Activated CD4-positive, alpha-beta T cell treated with anti-CD3 and anti-CD28 coated beads for 1 hour (primary cell): ENCODE data around the gene SCFD2.
"Not testable (repeated sequence)": the region's sequence is repeated elsewhere in the genome, so short reads cannot be mapped to it uniquely, and the experiment has no call there.

Source experiments
- DNase-seq: peaks from one replicate; pipeline ENCODE4 v3.0.0-alpha.2; 2020

SCFD2 gene

DNA sequence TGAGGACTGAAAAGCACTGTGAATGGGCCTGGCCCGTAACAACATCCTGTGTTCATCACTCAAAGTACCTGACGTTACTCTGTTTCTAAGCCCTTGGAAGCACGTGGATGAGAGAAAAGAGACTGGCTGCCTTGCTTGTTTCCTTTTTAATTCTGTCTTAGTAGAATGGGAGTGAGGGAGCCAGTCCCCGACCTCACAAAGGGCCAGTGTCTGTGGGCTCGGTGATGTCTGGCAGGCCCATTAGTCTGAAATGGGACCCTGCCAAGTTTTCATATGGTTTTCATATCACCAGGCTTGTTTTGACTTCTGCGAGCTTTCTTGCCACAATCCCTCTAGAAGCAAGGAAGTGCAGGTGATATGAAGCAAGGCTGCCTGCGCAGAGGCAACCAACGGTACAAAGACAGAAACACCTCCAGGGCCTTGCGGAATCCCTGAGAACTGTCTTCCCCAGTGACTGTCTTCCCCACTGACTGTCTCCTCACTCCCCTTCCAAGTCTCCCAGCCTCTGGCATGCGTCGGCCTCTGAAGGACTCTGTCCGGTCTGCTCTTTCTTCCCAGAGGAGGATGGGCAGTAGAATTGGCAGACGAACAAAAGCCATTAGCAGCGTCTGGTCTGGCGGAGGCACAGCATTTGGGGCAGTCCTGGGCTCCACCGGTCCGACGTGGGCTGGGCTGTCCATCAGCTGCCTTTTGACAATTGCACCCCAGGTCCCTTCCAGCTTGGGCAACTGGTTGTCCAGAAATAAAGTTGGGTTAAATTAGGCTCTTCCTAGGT is 524.0 kb downstream of the SCFD2 start:
- DNase-seq, result no peak

DNA sequence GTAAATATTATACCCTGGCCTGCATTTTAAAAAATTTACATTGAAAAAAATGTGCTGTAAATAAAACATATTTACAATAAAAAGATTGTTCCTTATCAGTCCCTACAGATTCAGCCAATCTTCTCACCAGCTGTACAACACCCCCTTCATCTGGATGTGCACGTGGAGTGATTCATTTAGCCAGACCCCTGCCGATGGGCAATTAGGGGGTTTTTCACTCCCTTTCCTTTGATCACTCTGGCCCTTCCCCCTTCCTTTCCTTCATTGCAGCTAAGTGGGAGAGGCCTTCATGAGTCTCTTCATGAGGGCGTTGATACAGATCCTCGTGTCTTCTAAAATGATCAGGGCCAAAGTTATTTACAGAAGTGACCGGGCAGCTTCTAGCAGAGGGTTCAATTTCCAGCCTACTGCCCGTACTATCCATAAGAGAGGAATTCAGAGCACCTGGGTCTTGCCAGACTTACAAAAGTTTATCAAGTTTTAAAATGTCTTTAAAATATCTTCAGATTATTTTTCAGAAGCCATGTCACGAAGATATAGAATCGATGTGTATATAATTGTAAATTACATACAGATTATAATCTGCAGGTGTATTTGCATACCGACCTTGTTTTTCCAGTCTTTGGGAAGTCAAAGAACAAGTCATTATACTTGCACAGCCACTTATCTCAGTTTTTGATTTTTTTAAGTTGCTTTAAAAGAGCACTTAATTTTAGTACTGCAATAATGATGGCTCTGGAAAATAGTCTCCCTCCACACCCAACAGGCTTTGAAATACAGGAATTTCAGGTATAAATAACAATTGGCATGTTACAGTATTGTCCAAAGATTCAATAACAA is 525.1 kb downstream of the SCFD2 start:
- no peak for DNase-seq

DNA sequence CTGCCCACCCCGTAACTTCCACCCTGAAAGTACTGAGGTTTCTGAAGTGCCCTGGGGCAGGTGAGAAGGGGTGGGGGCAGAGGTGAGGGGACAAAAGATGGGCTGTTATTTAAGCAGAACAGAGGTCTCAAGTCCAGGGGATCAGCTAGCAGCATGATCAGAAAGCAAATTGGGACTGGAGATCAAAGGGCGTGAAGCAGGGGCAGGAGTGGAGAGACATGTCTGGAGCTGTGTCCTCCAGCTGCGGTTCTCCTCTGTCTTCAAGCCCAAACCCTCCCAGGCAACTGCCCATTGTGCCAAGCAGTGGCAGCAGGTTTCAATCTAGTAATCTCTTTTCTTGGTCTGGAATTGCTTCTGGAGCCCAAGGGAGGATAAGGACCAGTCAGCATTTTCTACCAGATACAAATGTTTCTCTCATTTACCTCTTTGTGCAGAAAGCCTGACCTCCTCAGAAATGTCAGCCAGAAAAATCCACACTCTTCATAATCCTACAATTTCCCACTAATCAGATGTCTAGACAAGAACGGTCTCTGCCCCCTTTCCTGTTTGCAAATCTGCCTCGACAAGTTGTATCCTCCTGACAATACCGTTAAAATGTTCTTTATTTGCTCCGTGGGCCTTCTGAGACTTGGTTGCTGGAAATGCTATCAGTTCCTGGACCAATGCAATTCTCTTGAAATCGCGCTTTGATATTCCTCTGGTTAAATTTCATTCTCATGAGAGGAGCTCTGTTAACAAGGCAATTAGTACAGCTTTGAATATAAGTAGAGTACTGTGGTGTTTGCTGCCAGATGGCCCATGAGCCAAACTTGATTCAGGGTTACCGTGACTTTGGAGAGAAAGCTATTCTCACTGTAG is 526.9 kb downstream of the SCFD2 start:
- DNase-seq, result no peak

DNA sequence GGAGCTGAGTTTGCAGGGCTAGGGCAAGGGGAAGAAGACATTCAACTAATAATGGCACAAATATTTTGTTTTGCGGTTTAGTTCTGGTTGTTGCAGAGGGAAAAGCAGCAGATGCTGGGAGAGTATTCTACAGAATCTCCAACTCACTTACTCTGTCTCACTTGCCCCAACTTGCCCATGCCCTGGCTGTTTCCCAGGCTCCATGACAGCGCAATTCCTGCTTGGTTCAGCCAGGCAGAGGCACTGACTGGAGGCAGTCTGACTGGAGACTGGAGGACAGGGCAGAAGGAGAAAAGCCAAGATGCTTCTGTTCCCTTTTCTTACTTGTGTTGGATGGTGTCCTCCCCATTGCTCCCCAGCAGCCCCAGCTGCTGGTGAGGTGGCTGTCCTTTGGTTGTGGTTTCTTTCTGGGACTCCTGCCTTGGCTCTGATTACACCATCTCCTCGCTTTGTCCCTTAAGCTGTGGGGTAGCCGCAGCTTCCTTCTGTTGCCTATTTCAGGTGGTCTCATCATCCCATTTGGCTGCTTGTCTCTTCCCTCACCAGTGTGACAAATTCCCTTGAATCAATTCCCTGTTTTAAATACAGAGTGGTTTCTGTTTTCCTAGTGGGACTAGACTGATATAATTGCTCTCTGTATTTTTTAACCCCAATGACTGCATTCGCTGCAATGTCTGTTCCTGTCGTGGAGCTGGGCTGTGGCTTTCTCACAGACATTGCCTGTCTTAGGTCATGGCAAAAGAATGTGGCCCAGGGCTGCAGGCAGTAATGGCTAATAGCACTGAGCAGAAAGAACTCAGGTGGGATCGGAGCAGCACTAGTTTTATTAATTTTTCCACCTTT is 527.9 kb downstream of the SCFD2 start:
- no peak for DNase-seq

DNA sequence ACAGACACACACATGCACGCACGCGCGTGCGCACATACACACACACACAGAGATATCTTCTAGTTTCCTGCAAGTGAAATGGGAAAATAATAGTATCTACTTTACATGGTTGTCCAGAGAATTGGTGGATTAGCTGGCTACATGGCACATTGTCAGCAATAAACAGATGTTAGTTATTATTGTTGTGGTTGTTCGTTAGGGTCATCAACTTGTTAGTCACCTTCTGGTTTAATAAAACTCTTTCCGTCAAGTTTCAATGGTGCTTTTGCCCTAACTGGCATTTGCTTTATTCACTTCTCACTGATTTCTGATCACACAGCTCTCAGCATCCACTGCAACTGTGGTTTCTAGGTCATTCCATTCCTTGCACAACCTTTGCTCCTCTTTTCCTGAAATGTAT is 529.2 kb downstream of the SCFD2 start:
- DNase-seq, result no peak

DNA sequence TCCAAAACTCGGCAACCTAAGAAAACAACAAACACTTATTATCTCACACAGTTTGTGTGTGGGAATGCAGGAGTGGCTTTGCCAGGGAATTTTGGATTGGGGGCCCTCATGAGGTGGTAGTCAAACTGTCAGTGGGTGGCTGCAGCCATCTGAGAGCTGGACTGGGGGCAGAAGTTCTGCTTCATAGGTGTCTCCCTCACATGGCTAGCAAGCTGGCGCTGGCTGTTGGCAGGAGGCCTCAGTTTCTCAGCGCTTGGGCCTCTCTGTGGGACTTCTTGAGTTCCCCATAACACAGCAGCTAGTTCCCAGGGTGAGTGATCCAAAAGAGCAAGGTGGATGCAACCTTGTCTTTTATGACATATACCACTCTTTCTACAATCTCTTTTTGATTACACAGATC is 529.7 kb downstream of the SCFD2 start:
- DNase-seq, result no peak

DNA sequence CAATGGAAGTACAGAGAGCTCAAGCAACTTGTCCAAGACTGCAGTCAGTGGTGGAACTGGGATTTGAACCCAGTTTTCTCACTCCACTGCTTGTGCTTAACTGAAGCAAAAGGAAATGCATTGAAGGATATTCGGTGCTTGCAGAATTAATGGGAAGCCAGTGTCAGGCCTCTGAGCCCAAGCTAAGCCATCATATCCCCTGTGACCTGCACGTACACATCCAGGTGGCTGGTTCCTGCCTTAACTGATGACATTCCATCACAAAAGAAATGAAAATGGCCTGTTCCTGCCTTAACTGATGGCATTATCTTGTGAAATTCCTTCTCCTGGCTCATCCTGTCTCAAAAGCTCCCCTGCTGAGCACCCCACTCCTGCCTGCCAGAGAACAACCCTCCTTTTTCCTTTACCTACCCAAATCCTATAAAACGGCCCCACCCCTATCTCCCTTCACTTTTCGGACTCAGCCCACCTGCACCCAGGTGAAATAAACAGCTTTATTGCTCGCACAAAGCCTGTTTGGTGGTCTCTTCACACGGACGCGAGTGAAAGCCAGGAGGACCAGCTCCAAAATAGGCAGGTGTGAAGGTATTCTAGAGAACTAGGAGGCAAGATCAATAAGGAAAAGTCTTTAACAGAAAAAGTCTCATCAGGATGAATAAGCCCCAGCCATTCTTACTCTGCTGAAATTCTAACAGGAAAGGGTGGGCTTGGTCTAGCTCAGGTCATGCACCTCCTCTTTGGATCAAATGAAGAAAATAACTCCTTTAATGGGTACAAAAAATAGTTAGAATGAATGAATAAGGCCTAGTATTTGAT is 531.0 kb downstream of the SCFD2 start:
- DNase-seq, result not testable (repeated sequence)

DNA sequence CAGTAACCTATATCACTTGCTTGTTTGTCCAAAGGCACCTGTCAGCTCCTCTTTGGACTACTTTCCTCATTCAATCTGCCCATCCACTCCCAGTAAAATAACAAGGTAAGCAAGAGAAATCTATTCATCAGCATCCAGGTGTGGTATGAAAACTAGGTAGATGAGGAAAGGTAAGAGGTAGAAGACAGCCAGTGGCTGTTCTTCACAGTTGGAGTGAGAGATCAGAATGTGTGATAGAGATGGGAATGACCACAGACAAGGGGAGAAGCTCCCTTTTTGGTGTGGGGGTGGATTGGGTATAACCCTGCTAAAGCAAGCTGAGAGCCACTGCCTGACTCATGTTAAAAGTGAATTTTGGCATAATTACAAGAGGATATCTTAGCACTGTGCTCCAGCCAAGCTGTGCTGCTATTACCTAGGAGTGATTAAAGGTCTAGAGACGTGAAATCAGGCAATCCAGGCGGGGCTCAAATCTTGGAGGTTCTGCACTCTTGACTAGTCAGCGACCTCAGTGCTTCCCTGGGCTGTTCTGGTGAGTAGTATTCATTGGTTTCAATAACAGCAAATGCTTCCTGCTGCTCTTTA is 531.8 kb downstream of the SCFD2 start:
- DNase-seq, result no peak

DNA sequence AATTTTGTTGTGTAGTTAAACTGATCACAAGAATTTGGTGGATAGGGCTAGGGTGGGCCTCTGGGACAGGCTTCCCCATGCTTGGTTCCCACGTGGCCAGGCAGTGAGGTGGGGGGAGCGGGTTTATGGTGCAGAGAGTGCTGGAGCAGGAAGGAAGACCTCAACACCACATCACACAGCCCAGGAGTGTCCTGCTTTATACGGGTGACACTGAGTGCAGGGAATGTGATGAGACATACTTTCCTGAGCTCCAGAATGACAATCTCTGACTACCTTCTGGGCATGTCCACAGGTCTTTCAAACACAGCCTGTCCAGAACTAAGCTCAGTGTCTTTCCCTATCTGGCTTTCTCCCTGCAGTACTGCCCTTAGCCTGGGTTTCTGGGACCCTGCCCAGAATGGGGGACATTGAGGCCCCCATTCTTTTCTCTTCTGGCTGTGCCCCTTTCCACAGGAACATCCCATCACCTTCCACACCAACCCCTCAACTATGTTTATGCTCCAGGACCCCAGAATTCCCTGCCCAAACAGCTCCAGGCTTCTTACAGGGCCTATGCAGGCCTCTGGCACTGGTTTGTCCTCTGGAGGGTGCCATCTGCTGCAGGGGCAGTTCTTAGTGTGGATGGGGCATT is 540.3 kb downstream of the SCFD2 start:
- DNase-seq, result no peak

DNA sequence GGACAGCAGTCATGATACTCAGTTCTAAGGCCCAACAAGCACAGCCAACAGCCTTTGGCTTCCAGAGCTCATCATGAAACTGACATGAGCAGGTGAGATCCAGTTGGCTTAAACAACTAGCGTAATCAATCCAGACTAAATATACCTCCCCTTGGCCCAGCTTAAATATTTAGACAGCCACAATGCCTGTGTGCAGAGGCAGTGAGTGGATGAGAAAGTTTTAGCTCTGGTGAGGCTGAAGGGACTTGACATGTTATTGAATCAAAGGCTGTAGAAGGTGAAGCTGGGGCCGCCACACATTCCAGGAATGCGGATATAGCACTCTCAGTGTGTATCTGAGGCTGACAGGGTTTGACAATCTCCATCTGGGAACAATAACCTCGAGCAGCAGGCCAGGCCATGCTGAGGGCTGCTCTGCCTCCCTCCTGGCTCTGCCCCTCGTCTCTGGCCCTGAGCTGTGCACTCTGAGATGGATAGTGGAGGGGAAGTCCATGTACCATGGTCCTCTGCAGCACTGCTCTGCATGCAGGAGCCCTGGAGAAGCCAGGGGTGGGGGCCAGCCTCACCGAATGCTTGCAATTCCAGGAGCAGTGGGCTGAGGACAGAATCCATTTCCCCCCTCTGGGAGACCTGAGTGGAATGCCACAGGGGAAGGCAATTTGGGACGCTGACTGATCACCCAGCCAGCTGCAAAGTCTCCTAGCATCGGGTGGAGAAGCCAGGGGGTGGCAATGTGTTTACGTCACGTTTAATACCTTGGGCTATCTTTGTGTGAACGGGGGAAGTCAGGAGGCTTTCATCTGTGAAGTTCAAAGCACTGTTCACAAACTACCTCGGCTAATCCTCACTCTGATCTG is 541.0 kb downstream of the SCFD2 start:
- DNase-seq, result no peak

DNA sequence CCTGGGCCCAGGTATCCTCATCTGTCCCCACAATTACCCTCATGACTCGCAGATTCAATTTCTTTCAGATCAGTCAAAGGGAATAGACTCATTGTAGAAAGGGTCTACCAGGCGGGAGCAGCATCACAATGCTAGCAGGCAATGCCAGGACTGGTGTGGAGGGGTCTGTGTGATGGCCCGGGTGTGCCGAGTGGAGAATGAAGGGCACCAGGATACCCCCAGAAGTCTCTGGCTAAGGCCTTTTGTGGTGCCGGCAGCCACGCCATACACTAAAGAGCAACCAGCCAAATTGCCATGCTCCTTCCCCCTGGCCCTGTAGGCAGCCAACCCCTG is 541.6 kb downstream of the SCFD2 start:
- DNase-seq, result no peak

DNA sequence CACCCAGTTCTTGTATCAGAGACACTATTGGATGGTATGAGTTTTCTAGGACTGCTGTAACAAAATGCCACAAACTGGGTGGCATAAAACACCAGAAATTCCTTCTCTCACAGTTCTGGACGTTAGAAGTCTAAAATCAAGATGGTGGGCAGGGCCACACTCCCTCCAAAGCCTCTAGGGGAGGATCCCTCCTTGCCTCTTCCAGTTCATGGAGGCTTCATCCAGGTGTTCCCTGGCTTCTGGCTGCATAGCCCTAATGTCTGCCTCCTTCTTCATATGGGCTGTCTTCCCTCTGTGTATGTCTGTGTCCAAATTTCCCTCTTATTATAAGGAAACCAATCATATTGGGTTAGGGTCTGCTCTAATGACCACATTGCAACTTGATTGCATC is 542.2 kb downstream of the SCFD2 start:
- no peak for DNase-seq
